Stimulated activated CD4-positive, alpha-beta T cell treated with anti-CD3 and anti-CD28 coated beads, Interleukin-4, amount 100 ng/mL, for 24 hours (primary cell): ENCODE results near the gene RRAD.

Experiments used
- DNase-seq: peaks from one replicate; pipeline ENCODE4 v3.0.0-alpha.2; 2020

Gene RRAD

GRCh38 chr16:66872943-66873684 is 52.2 kb downstream of the RRAD start:
- peak; percentile 90 for DNase-seq

- DNase-seq = no peak
Observed at GRCh38 chr16:66872559-66872942, 52.8 kb downstream of the RRAD start.

- DNase-seq = no peak
Observed at GRCh38 chr16:66871840-66872239, 53.5 kb downstream of the RRAD start.
